Activated B cell treated with CpG ODN at 0.5 μM for 24 hours (primary cell): ENCODE results near the gene GGA2. TPM values are rescaled to one million over a fixed set of nuclear protein-coding genes. Genes with fewer than 3 reads are reported as not detected.
A peak's percentile ranks its signal among the peaks of the same experiment; 100 is the strongest.

Source experiments
- ATAC-seq: fragments of 200-7000 bp; cut with Tn5 transposase; one replicate; pipeline ENCODE4 v1.10.0; 2021; ENCODE audit warnings: low read depth, mild to moderate bottlenecking, moderate library complexity
- CTCF ChIA-PET: fragments of 350-600 bp; sonication (Branson Sonifier 250); formaldehyde crosslinking; loops from one replicate; lab custom pipeline; 2021; ENCODE audit warnings: antibody characterized with exemption; lab: Charles Lee
- POLR2A ChIA-PET: fragments of 350-600 bp; sonication (Branson Sonifier 250); formaldehyde crosslinking; loops from one replicate; lab custom pipeline; 2021; ENCODE audit warnings: antibody characterized with exemption; lab: Charles Lee
- DNase-seq: peaks from one replicate; pipeline ENCODE4 v3.0.0; 2022
- H3K27ac Mint-ChIP-seq: one replicate; pipeline ENCODE4 v1.8.0; 2020; ENCODE audit warnings: mixed read lengths
- H3K27me3 Mint-ChIP-seq: one replicate; pipeline ENCODE4 v1.8.0; 2021; ENCODE audit warnings: mixed read lengths
- H3K36me3 Mint-ChIP-seq: one replicate; pipeline ENCODE4 v1.8.0; 2021; ENCODE audit warnings: low read depth, mixed read lengths
- H3K4me1 Mint-ChIP-seq: one replicate; pipeline ENCODE4 v1.8.0; 2021; ENCODE audit warnings: mixed read lengths
- H3K4me3 Mint-ChIP-seq: one replicate; pipeline ENCODE4 v1.8.0; 2020; ENCODE audit warnings: mild to moderate bottlenecking, mixed read lengths
- H3K9me3 Mint-ChIP-seq: one replicate; pipeline ENCODE4 v1.8.0; 2020; ENCODE audit warnings: mixed read lengths
- CTCF ChIP-seq: fragments of 200-600 bp; IDR thresholded peaks from one replicate; pipeline ENCODE4 v1.8.0; 2022; ENCODE audit warnings: antibody characterized with exemption, mild to moderate bottlenecking
- intact Hi-C: fragments of 100-400 bp; cut with micrococcal nuclease; formaldehyde crosslinking; loops from one replicate; pipeline ENCODE4 v1.15.1; 2024
- total RNA-seq: library from RNA; stranded (reverse); gene quantifications from 2 replicates; pipeline ENCODE4 v1.2.3, GENCODE V29; 2022

The GGA2 gene
- total RNA-seq, 1 donor from 2014 or later = 281 TPM

GRCh38 chr16:23519282-23519681, 9.0 kb upstream of the GGA2 start:
- Mint-ChIP-seq H3K36me3 (peaks cover 27% of the 10 kb centered on the region), H3K27ac (peak overlapping the region; percentile 80), H3K4me1 (peaks cover 68% of the 10 kb centered on the region), H3K9me3 (no peaks in the 10 kb centered on the region), H3K27me3 (no peaks in the 10 kb centered on the region), H3K4me3 (peak overlapping the region; percentile 24)
- ChIA-PET POLR2A (interaction anchor here (0.7 to 8.8 kb wide), 4 partner anchors 12 to 186 kb away, joined by 4 to 209 read pairs (median 10); partner anchors contain the start of genes EARS2, GGA2 and UBFD1), CTCF (interaction anchor here (1.1 kb wide), 1 partner anchor 10 kb away, joined by 3 read pairs; no protein-coding TSS in a partner anchor)
- no peak for DNase-seq
- no peak for TF ChIP-seq CTCF
- ATAC-seq = no peak
- intact Hi-C loops = loop anchor here (2.0 to 5.0 kb wide), 3 partner anchors 14 to 122 kb away; partner anchors contain the start of genes DCTN5 and PALB2

- ChIA-PET CTCF (interaction anchor here (1.7 to 2.5 kb wide), 2 partner anchors 11 to 13 kb away, joined by 9 to 11 read pairs; no protein-coding TSS in a partner anchor), POLR2A (interaction anchor here (0.5 to 8.8 kb wide), 5 partner anchors 11 to 43 kb away, joined by 5 to 209 read pairs (median 6); partner anchors contain the start of genes EARS2, GGA2 and UBFD1)
- peaks cover 19% of the 10 kb centered on the region for H3K36me3 Mint-ChIP-seq
- H3K4me1 Mint-ChIP-seq = peaks cover 68% of the 10 kb centered on the region
- DNase-seq (no peak), ATAC-seq (peak; percentile 59)
- intact Hi-C loops = loop anchor here (1.0 to 5.0 kb wide), 4 partner anchors 9 to 122 kb away; partner anchors contain the start of genes DCTN5 and PALB2
- peak overlapping the region; percentile 86 for H3K27ac Mint-ChIP-seq
- TF ChIP-seq CTCF = no peak
- no peaks in the 10 kb centered on the region for H3K9me3 Mint-ChIP-seq
- no peaks in the 10 kb centered on the region for H3K27me3 Mint-ChIP-seq
- peak overlapping the region; percentile 64 for H3K4me3 Mint-ChIP-seq
Observed at GRCh38 chr16:23518435-23518891, 8.2 kb upstream of the GGA2 start.

GRCh38 chr16:23516366-23517137, 6.3 kb upstream of the GGA2 start:
- H3K4me1 Mint-ChIP-seq = peaks cover 65% of the 10 kb centered on the region
- H3K9me3 Mint-ChIP-seq = no peaks in the 10 kb centered on the region
- POLR2A ChIA-PET = interaction anchor here (0.6 to 8.8 kb wide), 5 partner anchors 9 to 66 kb away, joined by 3 to 209 read pairs (median 4); partner anchors contain the start of gene GGA2
- peaks cover 6% of the 10 kb centered on the region for H3K36me3 Mint-ChIP-seq
- intact Hi-C loops = loop anchor here (1.0 to 5.0 kb wide), 2 partner anchors 39 to 41 kb away; partner anchors contain the start of genes EARS2 and UBFD1
- peak overlapping the region; percentile 19 for H3K4me3 Mint-ChIP-seq
- DNase-seq = peak; percentile 44
- no peak for TF ChIP-seq CTCF
- CTCF ChIA-PET = interaction anchor here (2.5 kb wide), 1 partner anchor 9 kb away, joined by 11 read pairs; no protein-coding TSS in a partner anchor
- H3K27ac Mint-ChIP-seq = peak overlapping the region; percentile 90
- ATAC-seq = peak; percentile 85
- no peaks in the 10 kb centered on the region for H3K27me3 Mint-ChIP-seq

- intact Hi-C loops = loop anchor here (1.0 to 5.0 kb wide), 2 partner anchors 39 to 41 kb away; partner anchors contain the start of genes EARS2 and UBFD1
- Mint-ChIP-seq H3K27ac (peak overlapping the region; percentile 90), H3K27me3 (no peaks in the 10 kb centered on the region), H3K4me1 (peaks cover 62% of the 10 kb centered on the region), H3K4me3 (no peak overlapping the region), H3K9me3 (no peaks in the 10 kb centered on the region), H3K36me3 (peaks cover 6% of the 10 kb centered on the region)
- no peak for DNase-seq
- ChIA-PET CTCF (no interaction called here), POLR2A (interaction anchor here (0.6 to 8.8 kb wide), 7 partner anchors 9 to 1865 kb away, joined by 3 to 209 read pairs (median 5); partner anchors contain the start of gene GGA2)
- ATAC-seq = no peak
- TF ChIP-seq CTCF = no peak
Observed at GRCh38 chr16:23515881-23516280, 5.6 kb upstream of the GGA2 start.
